Muscle of leg (tissue), 16 donors: ENCODE measurements around the gene CALML3. TPM values are rescaled to one million over a fixed set of nuclear protein-coding genes. Genes with fewer than 3 reads are reported as not detected.
"Not testable (repeated sequence)": the region's sequence is repeated elsewhere in the genome, so short reads cannot be mapped to it uniquely, and the experiment has no call there.

Source experiments
- DNase-seq: peaks from one replicate; pipeline ENCODE4 v3.0.0; 2013
- H3K27ac ChIP-seq: one replicate; pipeline ENCODE4 v1.5.1; 2013; ENCODE audit warnings: mild to moderate bottlenecking, low read length, control low read depth
- H3K27me3 ChIP-seq: one replicate; pipeline ENCODE4 v1.6.1; 2013; ENCODE audit warnings: low read length; ENCODE audit not compliant: control insufficient read depth, insufficient read depth
- H3K36me3 ChIP-seq: one replicate; pipeline ENCODE4 v1.6.1; 2013; ENCODE audit warnings: low read length; ENCODE audit not compliant: control insufficient read depth, insufficient read depth
- H3K4me1 ChIP-seq: one replicate; pipeline ENCODE4 v1.6.1; 2013; ENCODE audit warnings: low read length; ENCODE audit not compliant: control insufficient read depth, insufficient read depth
- H3K4me3 ChIP-seq: one replicate; pipeline ENCODE4 v1.5.1; 2013; ENCODE audit warnings: low read length, control low read depth
- H3K9me3 ChIP-seq: replicated peaks from 2 replicates; pipeline ENCODE4 v1.6.1; 2013; ENCODE audit warnings: low read depth, low read length; ENCODE audit not compliant: control insufficient read depth
- WGBS: methylation state at CpG from one replicate; pipeline ENCODE4 v1.1.5; 2013; ENCODE audit warnings: missing lambda C conversion rate; ENCODE audit not compliant: insufficient coverage; 5-methylcytosine and 5-hydroxymethylcytosine counted together
- long read RNA-seq, 11 donors: transcript quantifications; one replicate each; lab custom pipeline, GENCODE V29; 2026
- polyA plus RNA-seq, 8 donors: library from polyadenylated mRNA; unstranded; fragments of 120-200 nt; gene quantifications; one replicate each; pipeline versions ENCODE4 v1.2.1 to v1.2.3, GENCODE V29; 2013; ENCODE audit warnings: inconsistent platforms in 1 of 8, low replicate concordance in 1 of 8; ENCODE audit not compliant: insufficient read length in 8 of 8, insufficient read depth in 1 of 8
- total RNA-seq: library from RNA; stranded (reverse); fragments of 120-200 nt; gene quantifications from one replicate; pipeline ENCODE4 v1.2.4, GENCODE V29; 2013

The CALML3 gene
- total RNA-seq (not detected), polyA plus RNA-seq (under 1 TPM; 0.09 to 0.79 (median 0.33) TPM)
- long read RNA-seq, donor 1: 0 reads
- long read RNA-seq, donor 2: 0 reads
- long read RNA-seq, donor 3, partial matches to known transcripts: 0 of 1 reads
- long read RNA-seq, donor 3, other reads (novel, unspliced or antisense): 0 of 1 reads
- long read RNA-seq, donor 4: 0 reads
- long read RNA-seq, donor 5: 0 reads
- long read RNA-seq, donor 6: 0 reads
- long read RNA-seq, donor 7: 0 reads
- long read RNA-seq, donor 8: 0 reads
- long read RNA-seq, donor 9: 0 reads
- long read RNA-seq, donor 10: 0 reads
- long read RNA-seq, donor 11: 0 reads

DNA sequence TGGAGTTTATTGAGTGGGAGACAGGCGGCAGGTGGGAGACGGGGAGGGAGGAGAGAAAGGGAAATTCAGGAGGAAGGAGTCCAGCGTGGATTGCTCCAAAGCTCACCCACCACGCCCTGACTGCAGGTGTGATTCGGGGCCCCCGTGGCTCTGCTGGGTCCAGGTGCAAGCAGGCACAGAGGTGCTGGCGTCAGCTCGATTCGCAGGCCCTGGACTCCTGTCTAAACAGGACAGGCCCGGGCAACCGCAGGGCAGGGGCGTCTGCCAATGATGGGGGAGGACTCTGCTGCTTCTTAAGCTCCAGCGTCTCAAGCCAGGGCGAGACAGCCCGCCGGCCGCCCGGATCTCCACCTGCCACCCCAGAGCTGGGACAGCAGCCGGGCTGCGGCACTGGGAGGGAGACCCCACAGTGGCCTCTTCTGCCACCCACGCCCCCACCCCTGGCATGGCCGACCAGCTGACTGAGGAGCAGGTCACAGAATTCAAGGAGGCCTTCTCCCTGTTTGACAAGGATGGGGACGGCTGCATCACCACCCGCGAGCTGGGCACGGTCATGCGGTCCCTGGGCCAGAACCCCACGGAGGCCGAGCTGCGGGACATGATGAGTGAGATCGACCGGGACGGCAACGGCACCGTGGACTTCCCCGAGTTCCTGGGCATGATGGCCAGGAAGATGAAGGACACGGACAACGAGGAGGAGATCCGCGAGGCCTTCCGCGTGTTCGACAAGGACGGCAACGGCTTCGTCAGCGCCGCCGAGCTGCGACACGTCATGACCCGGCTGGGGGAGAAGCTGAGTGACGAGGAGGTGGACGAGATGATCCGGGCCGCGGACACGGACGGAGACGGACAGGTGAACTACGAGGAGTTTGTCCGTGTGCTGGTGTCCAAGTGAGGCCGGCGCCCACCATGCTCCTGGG lies at the start of gene CALML3:
CALML3 (plus strand) TSS at position 321 of the 920 bp plus-strand sequence; CDS start at position 446, 125 bp downstream.
- WGBS: 93% methylated on average over 61 of the region's 64 CpGs
- H3K9me3 ChIP-seq: no peaks in the 10 kb centered on the region
- H3K4me1 ChIP-seq: peaks cover 12% of the 10 kb centered on the region
- H3K27me3 ChIP-seq: no peaks in the 10 kb centered on the region
- H3K27ac ChIP-seq: no peak within 1 kb of the TSS
- no peak within 1 kb of the TSS for H3K4me3 ChIP-seq
- no peaks in the 10 kb centered on the region for H3K36me3 ChIP-seq
- DNase-seq: no peak

- H3K4me3 ChIP-seq, DNase-seq, H3K27ac ChIP-seq, H3K27me3 ChIP-seq, H3K9me3 ChIP-seq, H3K36me3 ChIP-seq: not testable (repeated sequence)
- WGBS: 92% methylated on average over 3 of the region's 8 CpGs
- H3K4me1 ChIP-seq: peaks cover 26% of the 10 kb centered on the region
Observed at GRCh38 chr10:5475088-5475487, 49.7 kb upstream of the CALML3 start.

GRCh38 chr10:5475974-5476807 lies 48.6 kb upstream of the CALML3 start:
- not testable (repeated sequence) for H3K9me3 ChIP-seq, H3K36me3 ChIP-seq, H3K27me3 ChIP-seq, DNase-seq, H3K27ac ChIP-seq, H3K4me3 ChIP-seq
- WGBS: 69% methylated on average over 9 of the region's 12 CpGs
- H3K4me1 ChIP-seq: peaks cover 32% of the 10 kb centered on the region

DNA sequence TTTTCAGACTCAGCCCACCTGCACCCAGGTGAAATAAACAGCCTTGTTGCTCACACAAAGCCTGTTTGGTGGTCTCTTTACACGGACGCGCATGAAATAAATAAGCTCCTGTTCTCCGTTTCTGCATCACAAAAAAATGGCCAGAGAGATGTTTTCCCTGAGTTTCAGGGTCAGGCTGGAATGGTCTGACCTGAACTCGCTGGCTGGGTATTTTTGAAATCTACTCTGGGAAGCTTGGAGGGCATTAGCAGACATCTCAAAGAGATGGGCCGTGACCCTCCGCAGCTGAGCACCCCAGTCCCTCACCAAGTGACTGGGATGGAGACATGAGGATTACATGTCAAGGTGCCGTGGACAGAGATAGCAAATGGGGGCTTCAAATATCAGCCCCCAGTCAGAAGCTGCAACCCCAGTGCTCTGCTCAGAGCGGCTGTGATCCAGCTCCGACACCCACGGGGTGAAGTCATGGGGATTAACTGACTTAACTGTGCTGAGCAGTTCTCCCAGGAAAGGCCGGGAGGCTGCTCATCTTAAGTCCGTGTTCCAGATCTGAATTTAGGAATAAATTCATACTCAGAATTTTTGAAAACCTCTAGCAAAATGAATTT lies 47.7 kb upstream of the CALML3 start:
- Histone ChIP-seq H3K9me3 (no peaks in the 10 kb centered on the region), H3K36me3 (no peaks in the 10 kb centered on the region), H3K27me3 (no peaks in the 10 kb centered on the region), H3K27ac (no peak overlapping the region), H3K4me1 (peaks cover 32% of the 10 kb centered on the region), H3K4me3 (no peak overlapping the region)
- DNase-seq: no peak
- WGBS: 64% methylated on average over 12 of the region's 13 CpGs

DNA sequence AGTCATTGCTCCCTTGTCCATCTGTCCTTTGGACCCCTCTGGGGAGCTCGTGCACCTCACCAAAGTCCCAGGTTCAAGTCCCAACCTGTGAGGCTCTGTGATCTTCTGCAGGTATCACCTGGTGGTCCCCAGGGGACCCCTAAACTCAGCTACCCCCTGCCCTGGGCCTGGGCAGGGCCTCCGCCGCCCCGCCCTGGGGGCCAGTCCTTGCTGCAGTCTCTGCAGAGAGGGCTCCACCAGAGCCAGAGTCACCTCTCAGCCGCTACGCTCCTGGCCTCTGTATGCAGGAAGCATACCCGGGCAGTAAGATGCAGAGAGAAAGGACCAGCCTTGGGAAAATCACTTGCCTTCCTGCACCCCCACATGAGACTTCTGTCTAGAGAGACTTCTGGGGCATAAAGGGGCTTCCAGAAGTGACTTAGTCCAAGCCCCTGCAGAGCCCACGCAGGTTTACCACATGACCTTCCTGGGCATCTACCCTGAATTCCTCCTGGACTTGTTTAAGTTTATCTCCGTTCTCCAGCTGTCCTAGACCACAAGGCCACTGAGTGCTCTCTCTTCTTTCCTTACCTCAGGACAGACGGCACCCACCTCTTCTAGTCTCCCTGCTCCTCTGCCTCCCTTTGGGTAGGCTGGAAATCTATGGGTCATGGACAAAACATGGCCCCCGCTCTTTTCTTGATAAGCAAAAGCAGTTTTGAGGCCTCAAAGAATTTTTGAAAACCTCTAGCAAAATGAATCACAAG lies 46.6 kb upstream of the CALML3 start:
- 93% methylated on average over 7 of the region's 11 CpGs for WGBS
- peaks cover 32% of the 10 kb centered on the region for H3K4me1 ChIP-seq
- H3K9me3 ChIP-seq: no peaks in the 10 kb centered on the region
- H3K27ac ChIP-seq: no peak overlapping the region
- no peaks in the 10 kb centered on the region for H3K36me3 ChIP-seq
- H3K27me3 ChIP-seq: no peaks in the 10 kb centered on the region
- DNase-seq: no peak
- no peak overlapping the region for H3K4me3 ChIP-seq

GRCh38 chr10:5478694-5479305 lies 46.0 kb upstream of the CALML3 start:
- WGBS: 44% methylated on average over 8 of the region's 18 CpGs
- H3K4me1 ChIP-seq: peaks cover 32% of the 10 kb centered on the region
- no peak overlapping the region for H3K27ac ChIP-seq
- H3K27me3 ChIP-seq: no peaks in the 10 kb centered on the region
- no peak overlapping the region for H3K4me3 ChIP-seq
- no peaks in the 10 kb centered on the region for H3K36me3 ChIP-seq
- no peak for DNase-seq
- no peaks in the 10 kb centered on the region for H3K9me3 ChIP-seq

DNA sequence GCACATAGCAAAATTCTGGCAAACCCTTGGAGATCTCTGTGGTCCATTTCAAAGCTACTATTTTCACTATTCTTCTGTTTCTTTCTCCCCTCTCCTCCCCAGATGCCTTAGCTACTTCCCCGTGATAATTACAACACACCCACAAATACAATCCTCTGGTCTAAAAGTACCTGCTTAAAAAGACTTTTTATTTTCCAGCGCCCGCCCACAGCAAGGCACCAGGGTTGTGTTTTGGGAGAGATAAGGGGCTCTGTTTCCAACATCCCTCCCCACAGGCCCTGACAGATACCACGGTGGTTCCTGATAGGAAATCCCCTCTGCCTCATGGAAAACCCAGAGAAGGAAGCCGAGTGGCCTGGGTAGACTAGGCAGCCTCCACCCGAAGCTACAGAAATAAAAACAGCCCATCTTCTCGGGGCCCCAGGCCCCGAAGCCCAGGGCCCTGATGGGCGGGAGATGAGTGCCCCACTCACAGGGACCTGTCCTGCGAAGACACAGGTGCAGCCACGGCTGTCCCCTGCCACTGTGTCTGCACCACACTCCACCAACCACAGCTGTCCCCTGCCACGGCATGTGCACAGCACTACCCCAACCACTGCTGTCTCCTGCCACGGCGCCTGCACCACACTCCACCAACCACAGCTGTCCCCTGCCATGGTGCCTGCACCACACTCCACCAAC lies 45.1 kb upstream of the CALML3 start:
- H3K4me1 ChIP-seq: peaks cover 32% of the 10 kb centered on the region
- H3K9me3 ChIP-seq: no peaks in the 10 kb centered on the region
- no peak overlapping the region for H3K4me3 ChIP-seq
- H3K27ac ChIP-seq: peak overlapping the region; percentile 7
- H3K36me3 ChIP-seq: no peaks in the 10 kb centered on the region
- no peak for DNase-seq
- H3K27me3 ChIP-seq: no peaks in the 10 kb centered on the region
- WGBS: 83% methylated on average over 7 of the region's 14 CpGs

GRCh38 chr10:5480162-5480941 lies 44.4 kb upstream of the CALML3 start:
- Histone ChIP-seq H3K27ac (no peak overlapping the region), H3K4me3 (no peak overlapping the region), H3K36me3 (no peaks in the 10 kb centered on the region), H3K27me3 (no peaks in the 10 kb centered on the region), H3K9me3 (no peaks in the 10 kb centered on the region), H3K4me1 (peaks cover 34% of the 10 kb centered on the region)
- WGBS: 65% methylated on average over 17 of the region's 21 CpGs
- no peak for DNase-seq
